Tibial nerve (tissue), 3 donors: Measurements from ENCODE around the gene TMEM247.

Experiments
- CTCF ChIP-seq, 5 experiments: fragments of 200-600 bp in 3 of 5; fragments of 450-650 bp in 2 of 5; sonication (generic) in 3 of 5; IDR thresholded peaks; one replicate each; pipeline ENCODE4 v1.5.1; 2016 to 2019; ENCODE audit warnings: antibody characterized with exemption in 5 of 5, mild to moderate bottlenecking in 3 of 5, moderate library complexity in 2 of 5
- POLR2A ChIP-seq, 2 donors: fragments of 450-650 bp; IDR thresholded peaks; one replicate each; pipeline ENCODE4 v1.6.1; 2017; ENCODE audit warnings: antibody characterized with exemption in 2 of 2, mild to moderate bottlenecking in 2 of 2, moderate library complexity in 2 of 2

GRCh38 chr2:46481198-46482193 lies 2.1 kb downstream of the TMEM247 start:
- TF ChIP-seq CTCF (IDR thresholded peaks at IDR 0.05), result no peak
- TF ChIP-seq POLR2A (IDR thresholded peaks at IDR 0.05), result no peak
